K562 (cell line): ENCODE data around the gene ZNF616. TPM values are rescaled to one million over a fixed set of nuclear protein-coding genes. Genes with fewer than 3 reads are reported as not detected.

Source experiments
- ATAC-seq: fragments of 200-7000 bp; cut with Tn5 transposase; 3 replicates; pipeline ENCODE4 v1.9.1; 2020; ENCODE audit warnings: moderate library complexity
- Bru-seq: library from RNA; stranded (reverse); fragments of 400-500 nt; gene quantifications from one replicate; lab custom pipeline; 2021; lab: Mats Ljungman, UMichigan
- BruChase-seq, 2 experiments: library from RNA; stranded (reverse); fragments of 400-500 nt; gene quantifications; one replicate each; lab custom pipeline; 2021; lab: Mats Ljungman, UMichigan
- BruUV-seq: library from RNA; stranded (reverse); fragments of 400-500 nt; replicated peaks from 2 replicates; lab custom pipeline; 2021; lab: Mats Ljungman, UMichigan
- CTCF ChIA-PET: fragments of 300-600 bp; formaldehyde crosslinking; extraction: SDS; loops from one replicate; lab custom pipeline; 2021; ENCODE audit warnings: low intra/inter-chr PET ratio; lab: Yijun Ruan, JAX
- POLR2A ChIA-PET: fragments of 300-600, 350-650 bp; sonication (Branson Sonifier 250); formaldehyde crosslinking; extraction: SDS; loops from one replicate; lab custom pipeline; 2021; ENCODE audit warnings: antibody characterized with exemption, inconsistent platforms; lab: Yijun Ruan, JAX
- DNase-seq, 4 experiments: peaks; one replicate each; pipeline versions ENCODE4 v3.0.0 to v3.0.0-alpha.2; 2011 to 2018; ENCODE audit warnings: low spot score in 3 of 4, mixed read lengths in 3 of 4; ENCODE audit errors: extremely low read depth in 1 of 4
- FAIRE-seq: peaks from 2 replicates; lab custom pipeline; 2011; peaks lifted over from hg19 to GRCh38; lab: Jason Lieb, UNC
- H2AFZ ChIP-seq: 2 replicates; pipeline ENCODE4 v1.6.0; 2011; ENCODE audit warnings: low read depth, low read length, control low read depth, inconsistent platforms
- H3K27ac ChIP-seq: fragments of 200-600 bp; 3 replicates; pipeline ENCODE4 v1.8.0; 2011; ENCODE audit warnings: low read depth, mild to moderate bottlenecking, control low read depth, inconsistent platforms, low read length, moderate library complexity, mixed read lengths; ENCODE audit errors: extremely low read depth
- H3K27me3 ChIP-seq, 2 experiments: fragments of 300-600 bp in 1 of 2; 2 replicates in 1 of 2; 3 replicates in 1 of 2; pipeline versions ENCODE4 v1.6.0 to v1.8.0; 2011; ENCODE audit warnings: inconsistent platforms in 2 of 2, low read length in 2 of 2, mild to moderate bottlenecking in 1 of 2, mixed read lengths in 1 of 2, moderate library complexity in 1 of 2; ENCODE audit not compliant: control insufficient read depth in 2 of 2, insufficient read depth in 2 of 2
- H3K36me3 ChIP-seq: fragments of 300-600 bp; 3 replicates; pipeline ENCODE4 v1.8.0; 2011; ENCODE audit warnings: mild to moderate bottlenecking, low read length, inconsistent platforms; ENCODE audit not compliant: control insufficient read depth, insufficient read depth
- H3K4me1 ChIP-seq, 2 experiments: fragments of 200-600 bp in 1 of 2; replicated peaks in 1 of 2; 2 replicates in 1 of 2; 3 replicates in 1 of 2; pipeline versions ENCODE4 v1.5.1 to v1.8.0; 2011; ENCODE audit warnings: inconsistent platforms in 2 of 2, low read length in 2 of 2, mild to moderate bottlenecking in 1 of 2, mixed read lengths in 1 of 2, moderate library complexity in 1 of 2; ENCODE audit not compliant: control insufficient read depth in 2 of 2, insufficient read depth in 2 of 2
- H3K4me2 ChIP-seq: 2 replicates; pipeline ENCODE4 v1.6.1; 2011; ENCODE audit warnings: low read length, control low read depth, inconsistent platforms, mixed read lengths; ENCODE audit not compliant: insufficient read depth
- H3K4me3 ChIP-seq: fragments of 200-600 bp; sonication (generic), shearing (Covaris generic); 2 replicates; pipeline ENCODE4 v1.5.1; 2016; ENCODE audit warnings: control low read depth, inconsistent platforms
- H3K79me2 ChIP-seq: fragments of 200-600 bp; 3 replicates; pipeline ENCODE4 v1.8.0; 2011; ENCODE audit warnings: low read length, inconsistent platforms; ENCODE audit not compliant: control insufficient read depth, insufficient read depth
- H3K9ac ChIP-seq, 2 experiments: 2 replicates each; pipeline versions ENCODE4 v1.6.0 to v1.6.1; 2011; ENCODE audit warnings: low read depth in 2 of 2, low read length in 2 of 2, control low read depth in 1 of 2, inconsistent platforms in 1 of 2, mild to moderate bottlenecking in 1 of 2, mixed read lengths in 1 of 2; ENCODE audit not compliant: insufficient read depth in 1 of 2
- H3K9me1 ChIP-seq: one replicate; pipeline ENCODE4 v1.6.0; 2011; ENCODE audit warnings: inconsistent platforms, mild to moderate bottlenecking, low read length, moderate library complexity; ENCODE audit not compliant: control insufficient read depth, insufficient read depth
- H3K9me3 ChIP-seq: replicated peaks from 2 replicates; pipeline ENCODE4 v1.5.1; 2011; ENCODE audit warnings: low read depth, low read length, inconsistent platforms; ENCODE audit not compliant: control insufficient read depth, insufficient read depth
- H4K20me1 ChIP-seq: replicated peaks from 2 replicates; pipeline ENCODE4 v1.6.1; 2011; ENCODE audit warnings: low read length, inconsistent platforms, mixed read lengths; ENCODE audit not compliant: control insufficient read depth, insufficient read depth
- CXXC5 ChIP-seq: fragments of 250-450 bp; sonication (Bioruptor Pico); IDR thresholded peaks from 2 replicates; pipeline ENCODE4 v1.8.0; 2022; ENCODE audit warnings: inconsistent platforms, mild to moderate bottlenecking, moderate library complexity
- ELK1 ChIP-seq: sonication (generic); formaldehyde crosslinking; IDR thresholded peaks from 2 replicates; pipeline ENCODE4 v1.8.1; 2022; ENCODE audit warnings: missing genetic modification reagents
- EP400 ChIP-seq: fragments of 450-650 bp; IDR thresholded peaks from 2 replicates; pipeline ENCODE4 v1.6.1; 2017; ENCODE audit warnings: antibody characterized with exemption, mild to moderate bottlenecking, moderate library complexity
- HDAC3 ChIP-seq: fragments of 450-650 bp; IDR thresholded peaks from 2 replicates; pipeline ENCODE4 v1.6.1; 2018; ENCODE audit warnings: borderline replicate concordance, mild to moderate bottlenecking, moderate library complexity; ENCODE audit not compliant: partially characterized antibody
- MIER1 ChIP-seq: fragments of 450-650 bp; IDR thresholded peaks from 2 replicates; pipeline ENCODE4 v1.6.1; 2016; ENCODE audit warnings: antibody characterized with exemption, mild to moderate bottlenecking, low read depth
- POLR2B ChIP-seq: fragments of 450-650 bp; IDR thresholded peaks from 2 replicates; pipeline ENCODE4 v1.6.1; 2018; ENCODE audit warnings: low read depth; ENCODE audit not compliant: partially characterized antibody
- PRMT5 ChIP-seq: sonication (generic); formaldehyde crosslinking; IDR thresholded peaks from 2 replicates; pipeline ENCODE4 v1.5.0; 2020; ENCODE audit warnings: missing genetic modification reagents
- RBM39 ChIP-seq: fragments of 200-400 bp; formaldehyde crosslinking; optimal IDR thresholded peaks from 2 replicates; pipeline ENCODE3; 2018; ENCODE audit warnings: low read depth, low read length
- STAT5A ChIP-seq: IDR thresholded peaks from 2 replicates; pipeline ENCODE4 v1.6.1; 2012; ENCODE audit warnings: low read length, inconsistent platforms, borderline replicate concordance
- TEAD1 ChIP-seq, 2 experiments: fragments of 450-650 bp in 1 of 2; sonication (generic) in 1 of 2; formaldehyde crosslinking; IDR thresholded peaks; 2 replicates each; pipeline versions ENCODE4 v1.4.0 to v1.8.0; 2020 to 2022; ENCODE audit warnings: mild to moderate bottlenecking in 2 of 2, missing genetic modification reagents in 1 of 2
- ZBTB2 ChIP-seq: fragments of 450-650 bp; IDR thresholded peaks from 2 replicates; pipeline ENCODE4 v1.6.1; 2016; ENCODE audit warnings: antibody characterized with exemption
- ZKSCAN8 ChIP-seq: fragments of 200-800 bp; sonication (Bioruptor generic); IDR thresholded peaks from 2 replicates; pipeline ENCODE4 v1.6.1; 2016; ENCODE audit warnings: missing genetic modification characterization, missing compliant biosample characterization
- ZNF41 ChIP-seq: fragments of 250-450 bp; sonication (Bioruptor Pico); conservative IDR thresholded peaks from 2 replicates; pipeline ENCODE4 v1.4.0; 2020; ENCODE audit warnings: mild to moderate bottlenecking
- ZNF830 ChIP-seq: fragments of 250-450 bp; sonication (Bioruptor Pico); IDR thresholded peaks from 2 replicates; pipeline ENCODE4 v1.5.0; 2021; ENCODE audit warnings: mild to moderate bottlenecking
- WGBS: fragments of 100-300 bp; shearing (Covaris generic); methylation state at CpG from one replicate; pipeline ENCODE4 v1.1.6; 2016; ENCODE audit warnings: low coverage, mixed read lengths; ENCODE audit not compliant: insufficient coverage; ENCODE audit errors: missing lambda C conversion rate; 5-methylcytosine and 5-hydroxymethylcytosine counted together
- in situ Hi-C: fragments of 300-500 bp; cut with MboI; formaldehyde crosslinking; loops from 4 replicates; pipeline ENCODE4 v1.15.0; 2018; ENCODE audit warnings: inconsistent platforms, mixed read lengths
- intact Hi-C: fragments of 100-400 bp; cut with micrococcal nuclease; formaldehyde crosslinking; loops from 2 replicates; pipeline ENCODE4 v1.14.2; 2022
- long read RNA-seq, 3 experiments: library from polyadenylated mRNA in 2 of 3; library from RNA in 1 of 3; unstranded in 2 of 3; stranded (forward) in 1 of 3; transcript quantifications; one replicate each; pipeline ENCODE4 v2.0.0, GENCODE V29; 2019 to 2022
- polyA minus RNA-seq, 3 experiments: library from RNA; depleted of rRNA, polyadenylated mRNA; stranded (reverse); fragments of >200 nt; gene quantifications; 2 replicates each; pipeline ENCODE4 v1.2.3, GENCODE V29; 2011
- polyA plus RNA-seq, 8 experiments: library from polyadenylated mRNA; depleted of rRNA in 4 of 8; stranded (reverse) in 5 of 8; unstranded in 3 of 8; fragments of >200 nt; fragmentation: Nextera tagmentation in 2 of 8; fragmentation: Illumina TruSeq in 1 of 8; extraction: Ambion mirVana in 2 of 8; extraction: Trizol in 1 of 8; gene quantifications; 2 replicates each; pipeline versions ENCODE4 v1.2.1 to v1.2.3, GENCODE V29; 2011 to 2014; ENCODE audit warnings: inconsistent platforms in 1 of 8, missing spikeins in 1 of 8
- total RNA-seq, 7 experiments: library from RNA; depleted of rRNA in 6 of 7; stranded (reverse); fragments of >200 nt in 6 of 7; fragmentation: Illumina TruSeq in 2 of 7; extraction: Trizol in 2 of 7; gene quantifications; 2 replicates each; pipeline versions ENCODE4 v1.2.1 to v1.2.3, GENCODE V29; 2011 to 2021; ENCODE audit warnings: low replicate concordance in 1 of 7

Gene ZNF616
- total RNA-seq (2011; cell fraction: chromatin; rRNA removed; ENCODE audit: low replicate concordance), result 9.9 and 32.8 TPM in 2 replicates
- total RNA-seq (2011; cell fraction: nucleolus; rRNA removed), result 5.2 and 7.9 TPM in 2 replicates
- 8.8 and 10.0 TPM in 2 replicates for total RNA-seq (2011; cell fraction: nucleoplasm; rRNA removed)
- total RNA-seq (2014; rRNA removed) (4.7 and 4.9 TPM in 2 replicates), total RNA-seq (2014; rRNA removed; fragmentation: Illumina TruSeq; extraction: Trizol) (13.0 and 16.1 TPM in 2 replicates), total RNA-seq (2015; rRNA removed; fragmentation: Illumina TruSeq; extraction: Trizol) (10.9 and 11.1 TPM in 2 replicates), total RNA-seq (2021) (9.4 and 9.6 TPM in 2 replicates), polyA plus RNA-seq (2011; rRNA removed) (6.7 and 6.9 TPM in 2 replicates), polyA plus RNA-seq (2014; fragmentation: Illumina TruSeq; extraction: Trizol) (9.2 and 11.2 TPM in 2 replicates), polyA plus RNA-seq (2014; fragmentation: Nextera tagmentation; extraction: Ambion mirVana) (1 to 10 TPM; 3.4 to 6.5 TPM), polyA plus RNA-seq (2014; rRNA removed) (3.7 and 5.0 TPM in 2 replicates), polyA minus RNA-seq (2011; rRNA and poly(A)+ RNA removed) (17.9 and 25.4 TPM in 2 replicates), Bru-seq, nascent RNA (percentile 62 among the genes with signal in this experiment), BruChase-seq, experiment 1, labeled RNA remaining after a 2-hour chase (percentile 74 among the genes with signal in this experiment), BruChase-seq, experiment 2, labeled RNA remaining after a 6-hour chase (percentile 73 among the genes with signal in this experiment)
- polyA plus RNA-seq (2011; cell fraction: cytosol; rRNA removed), result 1.6 and 2.6 TPM in 2 replicates
- polyA plus RNA-seq (2011; cell fraction: nucleus; rRNA removed), result 5.0 and 5.3 TPM in 2 replicates
- polyA plus RNA-seq (2012), result 7.7 and 8.3 TPM in 2 replicates
- 6.1 and 9.4 TPM in 2 replicates for polyA minus RNA-seq (2011; cell fraction: cytosol; rRNA and poly(A)+ RNA removed)
- 5.9 and 15.7 TPM in 2 replicates for polyA minus RNA-seq (2011; cell fraction: nucleus; rRNA and poly(A)+ RNA removed)
- long read RNA-seq, experiment 1, full-length matches to known transcripts, result 9 of 14 reads
- long read RNA-seq, experiment 1, partial matches to known transcripts, result 0 of 14 reads
- long read RNA-seq, experiment 1, other reads (novel, unspliced or antisense), result 5 of 14 reads
- long read RNA-seq, experiment 2, full-length matches to known transcripts, result 2 of 8 reads
- long read RNA-seq, experiment 2, partial matches to known transcripts, result 0 of 8 reads
- long read RNA-seq, experiment 2, other reads (novel, unspliced or antisense), result 6 of 8 reads
- long read RNA-seq, experiment 3, full-length matches to known transcripts, result 3 of 6 reads
- long read RNA-seq, experiment 3, partial matches to known transcripts, result 0 of 6 reads
- long read RNA-seq, experiment 3, other reads (novel, unspliced or antisense), result 3 of 6 reads

GRCh38 chr19:52139252-52140031 is at the start of gene ZNF616:
ZNF616 (minus strand) TSS chr19:52139938; CDS start chr19:52130512, 9,426 bp downstream.
- Histone ChIP-seq H3K27ac (peak within 1 kb of the TSS; percentile 93), H3K79me2 (peaks cover 43% of the 10 kb centered on the region), H3K9me1 (no peaks in the 10 kb centered on the region), H3K9ac (peak within 1 kb of the TSS; percentile 98), H3K9me3 (peaks cover 15% of the 10 kb centered on the region), H3K27me3 (no peaks in the 10 kb centered on the region), H3K36me3 (0 out of 3 replicates have a peak, but pooled peaks cover 7% of the 10 kb centered on the region), H3K4me3 (peak within 1 kb of the TSS; percentile 76), H3K4me1 (peaks cover 12% of the 10 kb centered on the region in 2 experiments; a peak in 4 of 5 replicates), H3K4me2 (peak within 1 kb of the TSS; percentile 99), H4K20me1 (no peaks in the 10 kb centered on the region), H2AFZ (peak within 1 kb of the TSS; percentile 89)
- ChIA-PET POLR2A (interaction anchor here (0.6 kb wide), 1 partner anchor 343 kb away, joined by 3 read pairs; no protein-coding TSS in a partner anchor), CTCF (interaction anchor here (0.5 to 1.4 kb wide), 4 partner anchors 97 to 527 kb away, joined by 3 to 6 read pairs (median 5); no protein-coding TSS in a partner anchor)
- TSS peak; percentile 80 for BruUV-seq
- FAIRE-seq (peak; percentile 83), ATAC-seq (peak; percentile 98), DNase-seq (peak; percentile 80 to 97 (median 83))
- under 1% methylated on average over 41 of the region's 49 CpGs for WGBS
- intact Hi-C loops, result loop anchor here (1.0 to 5.0 kb wide), 2 partner anchors 48 to 99 kb away; no protein-coding TSS in a partner anchor
- in situ Hi-C loops, result no loop called here
- peak; percentile 17 for TF ChIP-seq RBM39
- TF ChIP-seq ZNF41 (CRISPR knock-in tag), result no peak
- 0 out of 4 replicates have a peak, but pooled peaks of 1 of the 2 experiments have one; percentile 78 for TF ChIP-seq TEAD1 (CRISPR knock-in tag; IDR thresholded peaks at IDR 0.05)
- TF ChIP-seq POLR2B, result peak; percentile 87
- TF ChIP-seq ZBTB2, result 0 out of 2 replicates have a peak, but pooled peaks have one; percentile 17
- TF ChIP-seq ZNF830 (CRISPR knock-in tag), result no peak
- TF ChIP-seq HDAC3, result no peak
- peak; percentile 66 for TF ChIP-seq CXXC5 (CRISPR knock-in tag)
- TF ChIP-seq PRMT5, result no peak
- TF ChIP-seq ELK1 (CRISPR knock-in tag), result no peak
- no peak for TF ChIP-seq MIER1
- no peak for TF ChIP-seq STAT5A
- peak; percentile 84 for TF ChIP-seq EP400
- TF ChIP-seq ZKSCAN8, result no peak
